GM12878 (cell line): ENCODE measurements around the gene SEPTIN6.
A peak's percentile ranks its signal among the peaks of the same experiment; 100 is the strongest.

Source experiments
- CHD2 ChIP-seq: IDR thresholded peaks from 2 replicates; pipeline ENCODE4 v1.6.1; 2011; ENCODE audit warnings: low read depth, low read length, improper control_type of control experiment, borderline replicate concordance
- EZH2 ChIP-seq: IDR thresholded peaks from 2 replicates; pipeline ENCODE4 v1.6.1; 2012; ENCODE audit warnings: low read depth, mild to moderate bottlenecking, control low read depth, inconsistent platforms, low read length, borderline replicate concordance; ENCODE audit not compliant: control insufficient read depth
- HDGF ChIP-seq: fragments of 450-650 bp; IDR thresholded peaks from 2 replicates; pipeline ENCODE4 v1.6.1; 2016; ENCODE audit warnings: antibody characterized with exemption
- MYC ChIP-seq: IDR thresholded peaks from 2 replicates; pipeline ENCODE4 v1.6.1; 2011; ENCODE audit warnings: mild to moderate bottlenecking, low read length, moderate library complexity, inconsistent platforms; ENCODE audit not compliant: insufficient read depth, insufficient replicate concordance, insufficient read length, severe bottlenecking
- PAX8 ChIP-seq: fragments of 450-650 bp; IDR thresholded peaks from 2 replicates; pipeline ENCODE4 v1.6.1; 2017; ENCODE audit warnings: mild to moderate bottlenecking, moderate library complexity
- POLR2AphosphoS2 ChIP-seq: IDR thresholded peaks from 2 replicates; pipeline ENCODE4 v1.6.1; 2011; ENCODE audit warnings: low read depth, mild to moderate bottlenecking, low read length, improper control_type of control experiment, moderate library complexity
- POLR2AphosphoS5 ChIP-seq: IDR thresholded peaks from 2 replicates; pipeline ENCODE4 v1.6.1; 2011; ENCODE audit warnings: mild to moderate bottlenecking, low read length, inconsistent platforms
- RBBP5 ChIP-seq: fragments of 200-600 bp; sonication (generic); conservative IDR thresholded peaks from 2 replicates; pipeline ENCODE4 v1.6.1; 2016
- RELA ChIP-seq: fragments of 450-650 bp; IDR thresholded peaks from 2 replicates; pipeline ENCODE4 v1.8.0; 2014; ENCODE audit warnings: borderline replicate concordance; ENCODE audit not compliant: partially characterized antibody
- SMC3 ChIP-seq: IDR thresholded peaks from 2 replicates; pipeline ENCODE4 v1.6.1; 2011; ENCODE audit warnings: low read length, improper control_type of control experiment, borderline replicate concordance
- STAT3 ChIP-seq: IDR thresholded peaks from 2 replicates; pipeline ENCODE4 v1.6.1; 2011; ENCODE audit warnings: low read depth, low read length, improper control_type of control experiment
- SUZ12 ChIP-seq: fragments of 200-600 bp; sonication (generic); IDR thresholded peaks from one replicate; pipeline ENCODE4 v1.6.1; 2018; ENCODE audit warnings: antibody characterized with exemption, mild to moderate bottlenecking; ENCODE audit not compliant: unreplicated experiment
- ZSCAN29 ChIP-seq: fragments of 450-650 bp; IDR thresholded peaks from 2 replicates; pipeline ENCODE4 v1.6.1; 2017; ENCODE audit warnings: mild to moderate bottlenecking, moderate library complexity
- TF ChIP-seq, protein P1 (sequence below), 3 experiments: IDR thresholded peaks in 2 of 3; conservative IDR thresholded peaks in 1 of 3; 2 replicates each; pipeline ENCODE4 v1.5.1; 2011; ENCODE audit warnings: low read depth in 3 of 3, low read length in 3 of 3, mild to moderate bottlenecking in 3 of 3, control low read depth in 2 of 3, moderate library complexity in 2 of 3, inconsistent platforms in 1 of 3, mixed read lengths in 1 of 3; ENCODE audit not compliant: control insufficient read depth in 2 of 3, insufficient read depth in 1 of 3; ENCODE audit errors: extremely low read depth in 1 of 3

DNA sequence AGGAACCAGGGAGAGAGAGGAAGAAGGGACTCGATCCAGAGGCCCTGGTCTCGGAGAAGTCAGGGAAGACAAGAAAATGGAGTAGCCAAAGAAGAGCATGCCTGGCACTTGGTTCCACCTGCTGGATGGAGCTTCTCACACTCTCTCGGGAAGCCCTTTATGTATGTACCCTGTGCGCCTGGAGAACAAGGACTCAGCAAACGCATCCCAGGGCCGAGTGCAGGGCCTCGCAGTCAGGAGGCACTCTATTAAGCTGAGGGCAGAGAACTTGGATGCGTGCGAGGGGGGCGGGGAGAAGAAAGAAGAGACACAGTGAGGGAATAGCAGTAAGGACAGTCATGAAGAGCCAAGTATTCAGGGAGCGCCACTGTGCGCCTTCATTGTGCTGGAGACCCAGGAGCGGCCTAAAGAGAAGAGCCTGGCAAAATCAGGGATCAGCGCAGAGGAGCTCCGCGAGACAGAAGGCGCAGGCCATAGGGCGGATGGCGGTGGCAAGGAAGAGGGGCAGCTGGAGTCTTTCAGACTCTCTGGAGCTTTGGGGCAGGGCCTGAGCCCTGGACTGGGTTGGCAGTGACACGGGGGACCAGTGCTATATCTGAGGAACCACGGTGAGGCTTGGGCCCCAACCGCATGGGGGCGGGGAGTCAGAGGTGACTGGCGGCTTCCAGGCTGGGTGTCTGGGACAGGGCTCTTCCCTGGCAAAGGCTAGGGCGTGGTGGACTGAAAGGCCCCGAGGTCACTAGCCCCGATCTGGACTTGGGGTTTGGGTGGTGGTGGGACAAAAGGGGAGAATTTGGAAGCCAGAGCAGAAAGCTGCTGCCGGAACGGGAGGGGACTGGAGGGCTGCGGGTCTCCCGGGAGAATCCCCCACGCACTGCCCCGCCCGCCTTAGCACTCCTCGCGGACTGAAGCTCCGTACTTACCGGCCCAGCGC is 1.9 kb upstream of the SEPTIN6 start:
- TF ChIP-seq EZH2 = no peak
- no peak for TF ChIP-seq ZSCAN29
- no peak for TF ChIP-seq MYC
- no peak for TF ChIP-seq SMC3
- TF ChIP-seq, protein P1, sequence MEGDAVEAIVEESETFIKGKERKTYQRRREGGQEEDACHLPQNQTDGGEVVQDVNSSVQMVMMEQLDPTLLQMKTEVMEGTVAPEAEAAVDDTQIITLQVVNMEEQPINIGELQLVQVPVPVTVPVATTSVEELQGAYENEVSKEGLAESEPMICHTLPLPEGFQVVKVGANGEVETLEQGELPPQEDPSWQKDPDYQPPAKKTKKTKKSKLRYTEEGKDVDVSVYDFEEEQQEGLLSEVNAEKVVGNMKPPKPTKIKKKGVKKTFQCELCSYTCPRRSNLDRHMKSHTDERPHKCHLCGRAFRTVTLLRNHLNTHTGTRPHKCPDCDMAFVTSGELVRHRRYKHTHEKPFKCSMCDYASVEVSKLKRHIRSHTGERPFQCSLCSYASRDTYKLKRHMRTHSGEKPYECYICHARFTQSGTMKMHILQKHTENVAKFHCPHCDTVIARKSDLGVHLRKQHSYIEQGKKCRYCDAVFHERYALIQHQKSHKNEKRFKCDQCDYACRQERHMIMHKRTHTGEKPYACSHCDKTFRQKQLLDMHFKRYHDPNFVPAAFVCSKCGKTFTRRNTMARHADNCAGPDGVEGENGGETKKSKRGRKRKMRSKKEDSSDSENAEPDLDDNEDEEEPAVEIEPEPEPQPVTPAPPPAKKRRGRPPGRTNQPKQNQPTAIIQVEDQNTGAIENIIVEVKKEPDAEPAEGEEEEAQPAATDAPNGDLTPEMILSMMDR (IDR thresholded peaks at IDR 0.05 in 2 of 3, conservative IDR thresholded peaks at IDR 0.05 in 1 of 3; ENCODE audit: control insufficient read depth in 2 of 3, extremely low read depth in 1 of 3, insufficient read depth in 1 of 3, low read depth in 3 of 3, low read length in 3 of 3) = peak in 1 of 3 experiments; percentile 21; a peak in 2 of 6 replicates
- no peak for TF ChIP-seq RBBP5
- TF ChIP-seq CHD2 = no peak
- TF ChIP-seq RELA = no peak
- no peak for TF ChIP-seq HDGF
- no peak for TF ChIP-seq POLR2AphosphoS5
- no peak for TF ChIP-seq POLR2AphosphoS2
- TF ChIP-seq SUZ12 = no peak
- no peak for TF ChIP-seq PAX8
- no peak for TF ChIP-seq STAT3
